ENCODE data around the gene WDR43.
"Not testable (repeated sequence)": the region's sequence is repeated elsewhere in the genome, so short reads cannot be mapped to it uniquely, and the experiment has no call there.

The WDR43 gene

DNA sequence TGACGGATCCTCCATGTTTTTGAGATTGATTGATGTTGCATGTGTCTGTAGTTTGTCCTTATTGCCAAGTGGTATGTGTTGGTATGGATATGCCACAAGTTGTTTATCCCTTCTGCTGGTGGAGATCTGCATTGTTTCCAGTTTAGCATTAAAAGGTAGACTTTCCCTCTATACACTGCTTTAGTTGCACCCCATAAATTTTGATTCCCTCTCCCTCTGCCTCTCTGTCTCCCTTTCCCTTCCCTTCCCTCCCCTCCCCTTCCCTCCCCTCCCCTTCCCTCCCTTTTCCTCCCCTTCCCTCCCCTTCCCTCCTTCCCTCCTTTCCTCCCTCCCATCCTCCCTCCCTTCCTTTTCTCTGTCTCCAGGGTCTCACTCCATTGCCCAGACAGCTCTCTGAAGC, 68.0 kb downstream of the WDR43 start:
- no peak for DNase-seq (ENCODE audit: low read depth)

- no peak for DNase-seq (ENCODE audit: low read depth)
Measured at GRCh38 chr2:28970464-28971160, 76.1 kb downstream of the WDR43 start.

DNA sequence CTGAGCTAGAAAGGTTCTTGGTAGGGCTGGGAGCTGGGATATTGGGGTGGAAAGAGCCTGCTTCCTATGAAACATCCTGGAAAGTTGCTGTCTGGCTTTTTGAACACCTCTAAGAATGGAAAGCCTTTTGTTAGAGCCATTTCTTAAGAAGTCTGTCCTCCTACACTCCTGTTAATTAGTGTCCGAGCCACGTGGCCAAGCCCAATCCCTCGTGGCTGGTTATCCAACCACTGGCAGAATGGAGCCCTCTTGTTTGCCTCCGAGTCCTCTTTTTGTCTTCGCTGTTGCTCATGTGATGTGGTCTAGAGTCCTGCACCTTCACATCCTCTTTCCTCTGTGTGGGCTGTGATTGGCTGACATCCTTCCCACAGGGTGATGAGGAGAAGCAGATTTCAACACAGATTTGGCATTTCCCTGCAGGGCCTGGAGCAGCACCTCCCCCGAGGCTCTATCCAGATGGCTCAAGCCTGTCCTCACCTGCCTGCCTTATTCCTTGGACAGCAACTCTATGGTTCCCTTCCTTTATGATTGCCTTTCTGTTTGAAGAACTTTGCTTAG, 78.4 kb downstream of the WDR43 start:
- no peak for DNase-seq (ENCODE audit: low read depth)

DNA sequence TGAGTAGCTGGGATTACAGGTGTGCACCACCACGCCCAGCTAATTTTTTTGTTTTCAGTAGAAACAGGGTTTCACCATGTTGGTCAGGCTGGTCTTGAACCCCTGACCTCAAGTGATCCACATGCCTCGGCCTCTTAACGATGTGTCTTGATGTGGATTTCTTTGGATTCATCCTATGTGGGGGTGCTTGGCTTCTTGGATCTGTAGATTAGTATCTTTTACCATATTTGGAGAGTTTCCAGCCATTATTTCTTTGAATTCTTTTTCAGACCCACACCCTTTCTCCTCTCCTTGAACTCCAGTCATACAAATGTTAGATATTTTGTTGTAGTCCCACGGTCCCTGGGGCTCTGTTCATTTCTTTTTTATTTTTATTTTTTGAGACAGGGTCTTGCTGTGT, 79.8 kb downstream of the WDR43 start:
- no peak for DNase-seq (ENCODE audit: low read depth)

DNA sequence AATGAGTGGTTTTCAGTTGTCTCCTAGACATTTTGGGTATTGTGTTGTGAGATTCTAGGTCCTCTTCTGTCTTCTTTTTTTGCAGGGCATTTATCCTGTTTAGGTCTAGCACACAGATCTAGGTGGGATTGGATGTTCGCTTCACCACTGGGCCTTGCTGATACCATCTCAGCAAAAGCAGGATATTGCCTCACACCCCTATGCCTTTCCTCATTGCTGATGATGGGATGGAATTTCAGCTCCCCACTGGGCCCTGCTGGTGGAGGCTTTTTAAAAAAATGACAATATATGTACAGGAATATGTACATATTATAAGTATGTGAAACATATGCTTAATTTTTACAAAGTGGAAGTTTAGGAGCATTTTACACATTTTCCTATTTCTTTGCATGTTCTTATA, 81.2 kb downstream of the WDR43 start:
- DNase-seq (ENCODE audit: low read depth): no peak

GRCh38 chr2:28976584-28976983, 82.1 kb downstream of the WDR43 start:
- no peak for DNase-seq (ENCODE audit: low read depth)

- DNase-seq (ENCODE audit: low read depth): no peak
Measured at GRCh38 chr2:28977176-28977875, 82.9 kb downstream of the WDR43 start.

GRCh38 chr2:28978001-28978400, 83.5 kb downstream of the WDR43 start:
- not testable (repeated sequence) for DNase-seq (ENCODE audit: low read depth)

DNA sequence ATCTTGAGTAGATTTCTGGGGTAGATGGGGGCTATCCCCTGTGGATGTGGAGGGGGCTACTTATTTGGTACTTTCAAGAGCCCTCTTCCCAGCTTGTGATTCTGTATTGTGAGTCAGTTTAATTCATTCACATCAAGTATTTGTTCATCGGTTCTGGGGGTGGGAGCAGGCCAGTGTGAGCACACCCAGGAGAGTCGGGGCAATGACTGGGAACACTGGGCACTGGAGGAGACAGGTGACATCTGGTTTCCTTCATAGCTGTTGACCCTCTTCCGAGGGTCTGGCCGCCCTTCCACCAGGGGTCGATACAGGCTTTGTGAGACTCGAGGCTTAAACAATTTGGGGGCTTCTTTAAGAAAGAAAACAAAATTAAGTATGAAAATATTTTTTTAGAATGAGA, 84.1 kb downstream of the WDR43 start:
- no peak for DNase-seq (ENCODE audit: low read depth)

DNA sequence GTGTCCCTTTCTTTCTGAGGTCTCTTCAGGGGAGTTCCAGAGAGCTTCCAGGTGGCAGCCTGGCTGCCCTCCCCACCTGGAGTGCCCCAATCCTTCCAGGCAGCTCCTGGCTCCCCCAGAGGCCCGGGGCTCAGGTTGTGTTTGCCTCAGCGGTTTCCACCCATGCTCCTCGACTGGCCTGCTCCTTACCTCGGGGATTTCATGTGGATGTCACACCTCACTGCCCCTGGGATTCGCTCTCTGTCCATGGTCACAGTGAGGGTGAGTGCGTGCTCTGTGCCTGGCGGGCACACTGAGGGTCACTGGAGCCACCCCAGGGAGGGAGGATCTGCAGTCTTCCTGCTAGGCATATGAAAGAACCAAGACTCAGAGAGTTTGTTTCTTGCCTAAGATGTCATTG, 84.6 kb downstream of the WDR43 start:
- DNase-seq (ENCODE audit: low read depth): no peak

DNA sequence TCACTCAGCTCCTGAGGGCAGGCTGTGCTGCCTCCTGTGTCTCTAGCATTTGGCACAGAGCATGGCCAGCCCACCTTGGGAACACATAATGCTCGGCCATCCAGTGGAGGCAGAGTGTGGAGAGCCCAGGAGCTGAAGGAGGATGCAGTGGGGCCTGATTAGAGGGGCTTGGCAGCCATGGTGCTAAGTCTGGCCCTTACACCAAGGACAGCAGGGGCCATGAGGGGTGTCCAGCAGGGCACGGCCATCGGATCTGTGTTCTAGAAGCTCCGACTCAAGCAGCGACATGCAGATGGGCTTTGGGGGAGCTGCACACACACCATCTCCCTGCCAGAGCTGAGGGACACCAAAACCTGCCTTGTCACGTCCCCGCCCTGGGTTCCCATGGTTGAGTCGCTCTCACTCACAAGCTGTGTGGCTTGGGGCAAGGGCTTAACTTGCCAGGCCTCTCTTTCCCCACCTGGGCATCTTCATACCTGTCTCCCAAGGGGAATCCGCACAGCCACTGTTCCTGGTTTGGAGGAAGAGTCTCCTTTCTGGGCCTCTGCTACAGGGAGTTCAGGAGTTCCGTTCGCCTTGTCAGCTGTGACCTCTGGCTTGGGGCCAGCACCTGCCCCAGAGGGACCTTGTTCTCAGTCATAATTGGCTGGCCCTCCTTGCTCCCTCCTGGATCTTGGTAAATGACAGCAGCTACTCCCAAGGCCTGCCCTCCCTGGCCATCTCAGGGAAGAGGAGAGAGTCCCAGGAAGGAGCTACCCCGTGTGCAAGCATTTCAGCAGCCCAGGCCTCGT, 85.3 kb downstream of the WDR43 start:
- no peak for DNase-seq (ENCODE audit: low read depth)

DNA sequence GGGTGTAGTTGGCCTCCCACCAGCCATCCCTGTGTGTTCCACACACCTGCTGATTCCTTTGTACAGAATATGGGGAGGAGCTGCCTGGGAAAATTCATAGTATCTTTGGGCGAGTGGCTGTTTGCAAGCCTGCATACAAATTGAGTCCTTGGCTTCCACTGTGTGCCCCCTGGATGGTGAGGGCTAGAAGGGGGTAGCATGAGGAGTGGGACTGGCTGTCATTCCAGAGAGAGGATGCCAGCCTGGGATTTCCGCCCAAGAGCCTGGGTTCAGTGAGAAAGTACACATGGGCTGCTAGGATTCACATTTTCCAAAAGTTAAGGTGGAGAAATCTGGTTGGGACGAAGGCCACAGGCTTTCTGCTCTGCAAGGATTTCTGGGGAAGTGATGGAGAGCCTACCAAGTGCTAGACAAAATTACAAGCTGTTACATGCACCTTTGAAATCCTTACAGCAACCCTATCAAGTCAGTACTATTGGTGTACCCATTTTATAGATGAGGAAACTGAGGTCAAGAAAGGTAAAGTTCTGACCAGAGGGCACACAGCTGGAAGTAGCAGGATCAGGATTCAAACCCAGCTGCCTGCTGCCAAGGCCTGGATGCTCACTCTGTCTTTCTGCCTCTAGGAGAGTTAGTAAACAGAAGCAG, 86.0 kb downstream of the WDR43 start:
- DNase-seq (ENCODE audit: low read depth): no peak

- DNase-seq (ENCODE audit: low read depth): no peak
Measured at GRCh38 chr2:28981016-28981441, 86.6 kb downstream of the WDR43 start, which contains the start of gene TOGARAM2. Gene TOGARAM2 (plus strand): TSS chr2:28981298. CDS start chr2:28994835, 13,537 bp downstream.

DNA sequence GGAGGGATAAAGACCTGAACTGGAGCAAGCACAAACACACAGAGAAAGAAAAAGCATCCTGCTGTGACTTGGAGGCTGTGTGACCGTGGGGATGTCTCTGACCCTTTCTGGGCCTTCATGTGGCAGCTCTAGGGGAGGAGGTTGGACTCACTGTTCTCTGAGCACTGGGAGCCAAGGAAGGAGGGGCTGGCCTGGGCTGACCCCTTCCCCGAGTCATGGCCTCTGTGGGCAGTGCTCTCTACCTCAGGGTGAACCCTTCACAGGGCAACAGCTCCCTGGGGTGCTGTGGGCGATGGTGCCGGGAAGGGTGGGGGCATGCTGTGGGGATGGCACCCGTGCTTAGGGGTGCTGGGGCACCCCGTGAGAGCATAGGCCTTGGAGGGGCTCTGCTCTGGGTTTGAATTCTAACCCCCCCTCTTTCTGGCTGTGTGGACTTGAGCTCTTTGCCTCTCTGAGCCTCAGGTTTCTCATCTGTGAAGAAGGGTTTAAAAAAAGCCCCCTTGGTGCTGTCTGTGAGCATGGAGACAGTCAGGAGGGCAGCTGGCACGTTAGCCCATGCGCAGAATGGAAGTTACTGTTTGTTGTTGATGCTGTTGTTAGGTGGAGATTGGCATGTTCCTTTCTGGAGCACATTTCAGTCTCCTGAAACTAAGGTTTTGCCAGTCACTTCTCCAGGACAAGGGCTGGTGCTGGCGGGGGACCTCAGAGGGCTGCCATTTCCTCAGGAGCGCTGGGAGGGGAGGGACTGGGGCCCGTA, 87.3 kb downstream of the WDR43 start:
- no peak for DNase-seq (ENCODE audit: low read depth)

- no peak for DNase-seq (ENCODE audit: low read depth)
Measured at GRCh38 chr2:28982381-28982950, 88.0 kb downstream of the WDR43 start.

DNA sequence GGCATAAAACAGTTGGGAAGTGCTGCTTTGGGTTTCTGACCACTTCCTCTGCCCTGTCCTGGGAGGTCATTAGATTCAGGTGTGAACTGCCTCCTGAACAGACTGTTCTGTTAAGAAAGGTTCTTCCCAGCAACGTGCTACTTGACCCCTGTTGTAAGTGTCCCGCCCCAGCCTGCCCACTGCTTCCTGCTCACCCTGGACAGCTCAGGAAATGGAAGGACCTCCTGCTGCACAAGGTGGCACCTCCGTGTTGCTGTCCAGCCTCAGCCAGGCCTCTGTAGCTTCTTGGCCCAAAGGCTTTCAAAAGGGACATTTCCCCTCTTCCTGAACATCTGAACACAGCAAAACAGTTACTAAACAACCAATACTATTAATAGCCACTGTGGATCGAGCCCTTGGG, 92.0 kb downstream of the WDR43 start:
- DNase-seq (ENCODE audit: low read depth): no peak

GRCh38 chr2:28989973-28990372, 95.5 kb downstream of the WDR43 start:
- no peak for DNase-seq (ENCODE audit: low read depth)

DNA sequence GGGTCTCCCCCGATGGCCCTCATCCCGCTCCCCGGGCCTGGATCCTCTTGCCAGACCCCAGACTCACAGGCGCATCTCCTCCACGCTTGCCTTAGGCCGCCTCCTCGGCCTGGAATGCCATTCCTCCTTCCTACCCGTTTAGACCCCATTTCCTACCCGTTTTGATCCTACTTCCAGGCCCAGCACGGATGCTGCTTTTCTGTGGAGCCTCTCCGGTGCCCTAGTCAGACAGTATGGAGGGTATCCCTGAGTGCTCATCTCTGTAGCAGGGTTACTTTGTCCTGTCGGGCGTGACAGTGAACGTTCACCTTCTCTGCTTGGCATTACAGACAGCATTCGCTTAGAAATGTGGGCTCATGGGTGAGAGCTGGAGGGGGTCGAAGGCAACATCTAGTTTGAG, 96.0 kb downstream of the WDR43 start:
- no peak for DNase-seq (ENCODE audit: low read depth)

DNA sequence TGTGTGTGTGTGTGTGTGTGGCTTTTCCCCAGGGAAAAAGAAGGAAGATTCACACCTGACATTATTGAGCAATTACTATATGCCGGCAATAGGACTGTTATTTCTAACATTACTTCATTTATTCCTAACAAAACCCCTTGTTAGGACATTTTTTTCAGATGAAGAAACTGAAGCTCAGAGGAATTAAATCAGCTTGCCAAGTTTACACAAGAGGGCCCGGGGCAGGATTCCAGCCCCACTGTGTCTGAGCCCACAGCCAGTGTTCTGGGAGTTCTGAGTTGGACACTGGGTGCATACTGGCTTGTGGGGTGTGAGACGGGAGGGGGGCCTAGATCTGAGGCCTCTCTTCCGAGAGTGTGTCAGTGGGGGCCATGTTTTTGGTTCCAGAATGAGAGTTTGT, 96.6 kb downstream of the WDR43 start:
- DNase-seq (ENCODE audit: low read depth): no peak

DNA sequence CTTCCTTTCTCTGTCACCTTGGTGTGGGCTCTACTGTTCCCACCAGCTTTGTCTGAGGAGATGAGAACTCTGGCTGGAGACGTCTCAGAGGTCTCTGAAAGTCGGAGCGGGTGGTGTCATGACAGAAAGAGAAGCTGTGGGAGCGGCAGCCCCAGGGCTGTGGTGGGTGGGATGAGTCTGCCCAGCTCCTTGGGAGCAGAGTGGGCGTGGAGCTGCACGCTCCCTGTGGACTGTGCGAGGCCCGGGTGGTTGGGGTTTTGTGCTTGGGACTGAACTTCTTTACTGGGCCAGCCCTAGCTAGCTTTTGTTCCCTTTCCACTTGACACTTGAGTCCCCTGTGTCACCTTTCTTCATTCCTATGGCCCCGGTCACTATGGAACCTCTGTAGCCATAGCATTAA, 97.0 kb downstream of the WDR43 start:
- DNase-seq (ENCODE audit: low read depth): no peak
